Stimulated activated CD8-positive, alpha-beta memory T cell treated with anti-CD3 and anti-CD28 coated beads, Interleukin-7, amount 100 ng/mL, for 1 hour (primary cell): ENCODE measurements around the gene ABHD17C.
"Not testable (repeated sequence)": the region's sequence is repeated elsewhere in the genome, so short reads cannot be mapped to it uniquely, and the experiment has no call there.

Source experiments
- DNase-seq, 2 donors: peaks; one replicate each; pipeline ENCODE4 v3.0.0-alpha.2; 2020; ENCODE audit warnings: low read depth in 2 of 2

Gene ABHD17C

DNA sequence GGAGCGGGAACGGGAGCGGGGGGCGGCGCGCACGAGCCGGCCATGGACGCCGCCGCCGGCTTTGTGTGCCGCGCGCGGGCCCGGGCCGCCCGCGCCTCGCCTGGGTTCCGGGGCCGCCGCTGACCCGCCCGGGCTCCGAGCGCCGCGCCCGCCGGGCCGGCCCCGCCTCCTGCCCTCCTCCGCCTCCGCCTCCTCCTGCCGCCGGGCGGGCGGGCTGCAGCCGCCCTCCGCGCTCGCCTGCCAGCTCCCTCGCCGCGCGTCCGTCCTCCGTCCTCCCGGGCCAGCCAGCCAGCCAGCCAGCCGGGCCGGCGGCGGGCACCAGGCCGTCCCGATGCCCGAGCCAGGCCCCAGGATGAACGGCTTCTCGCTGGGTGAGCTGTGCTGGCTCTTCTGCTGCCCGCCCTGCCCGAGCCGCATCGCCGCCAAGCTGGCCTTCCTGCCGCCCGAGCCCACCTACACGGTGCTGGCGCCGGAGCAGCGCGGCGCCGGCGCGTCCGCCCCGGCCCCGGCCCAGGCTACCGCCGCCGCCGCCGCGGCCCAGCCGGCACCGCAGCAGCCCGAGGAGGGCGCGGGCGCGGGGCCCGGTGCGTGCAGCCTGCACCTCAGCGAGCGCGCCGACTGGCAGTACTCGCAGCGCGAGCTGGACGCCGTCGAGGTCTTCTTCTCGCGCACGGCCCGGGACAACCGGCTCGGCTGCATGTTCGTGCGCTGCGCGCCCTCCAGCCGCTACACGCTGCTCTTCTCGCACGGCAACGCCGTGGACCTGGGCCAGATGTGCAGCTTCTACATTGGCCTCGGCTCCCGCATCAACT, at the start of gene ABHD17C:
ABHD17C (plus strand) TSS at position 212 of the 812 bp plus-strand sequence; CDS start at position 332, 120 bp downstream.
- DNase-seq, result no peak

DNA sequence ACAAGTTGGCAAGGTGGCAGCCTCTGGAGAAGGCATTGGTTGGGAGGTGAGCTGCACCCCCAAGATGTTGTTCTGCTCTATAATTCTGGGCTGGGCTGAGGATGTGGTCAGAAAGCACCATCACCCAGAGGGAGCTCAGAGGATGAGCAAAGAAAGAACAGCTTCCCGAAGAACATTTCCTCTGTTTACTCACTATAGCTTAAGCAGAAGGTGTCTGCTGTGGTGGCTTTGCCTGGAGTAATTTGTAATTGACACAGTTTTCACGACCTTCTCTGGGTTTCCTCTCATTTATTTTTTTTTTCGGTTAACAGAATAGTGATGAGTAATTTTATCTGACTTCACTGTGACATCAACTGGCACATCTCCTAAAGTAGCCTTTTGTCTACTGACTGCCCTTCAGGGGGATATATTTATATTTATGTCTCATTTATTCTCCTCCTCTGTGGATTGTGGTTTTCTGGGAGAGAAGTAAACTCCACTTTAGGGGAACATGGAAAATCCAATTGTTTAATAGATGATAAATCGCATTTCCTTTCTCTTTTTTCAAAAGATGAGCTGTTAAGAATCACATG, 49.5 kb upstream of the ABHD17C start:
- DNase-seq, result no peak

DNA sequence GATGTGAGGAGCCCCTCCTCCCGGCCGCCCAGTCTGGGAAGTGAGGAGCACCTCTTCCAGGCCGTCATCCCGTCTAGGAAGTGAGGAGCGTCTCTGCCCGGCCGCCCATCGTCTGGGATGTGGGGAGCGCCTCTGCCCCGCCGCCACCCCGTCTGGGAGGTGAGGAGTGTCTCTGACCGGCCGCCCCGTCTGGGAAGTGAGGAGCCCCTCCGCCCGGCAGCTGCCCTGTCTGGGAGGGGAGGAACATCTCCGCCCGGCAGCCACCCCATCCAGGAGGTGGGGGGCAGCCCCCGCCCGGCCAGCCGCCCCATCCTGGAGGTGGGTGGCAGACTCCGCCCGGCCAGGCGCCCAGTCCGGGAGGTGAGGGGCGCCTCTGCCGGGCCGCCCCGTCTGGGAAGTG, 47.7 kb upstream of the ABHD17C start:
- DNase-seq, result not testable (repeated sequence)

DNA sequence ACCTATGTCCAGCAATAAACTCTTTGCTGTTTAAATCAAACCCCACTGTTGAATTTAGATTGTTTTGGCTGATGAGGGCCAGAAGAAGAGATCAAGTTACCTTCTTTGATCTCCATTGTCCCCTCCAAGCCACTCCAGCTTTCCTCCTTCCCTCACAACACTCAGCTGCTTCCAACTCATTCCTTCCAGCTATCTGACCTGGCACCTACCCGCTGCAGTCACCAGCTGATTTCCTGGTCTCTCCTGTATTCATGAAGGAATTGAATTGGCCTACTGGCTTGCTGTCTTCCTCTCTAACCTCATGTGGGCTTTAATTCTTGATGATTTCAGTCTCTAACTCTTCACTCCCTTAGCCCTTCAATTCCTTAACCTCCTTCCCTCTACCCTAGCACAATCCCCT, 40.8 kb upstream of the ABHD17C start:
- no peak for DNase-seq

DNA sequence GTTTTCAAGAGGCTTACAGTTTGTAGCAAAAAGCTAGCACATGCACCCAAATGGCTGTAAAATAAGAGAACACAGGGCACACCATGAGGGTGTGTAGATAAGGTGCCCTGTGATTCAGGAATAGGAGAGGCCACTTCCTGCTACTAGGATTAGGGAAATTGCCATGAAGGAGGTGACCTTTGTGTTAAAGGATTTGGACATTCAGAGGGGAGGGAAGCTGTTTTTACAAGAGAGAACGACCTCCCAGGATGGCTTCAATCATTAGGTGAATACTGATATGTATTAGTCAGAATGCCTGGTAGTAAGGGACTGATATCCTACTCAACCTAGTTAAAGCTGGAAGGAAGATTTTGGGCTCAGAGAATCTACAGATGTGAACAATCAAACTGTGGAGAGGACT, 35.7 kb upstream of the ABHD17C start:
- DNase-seq, result no peak

DNA sequence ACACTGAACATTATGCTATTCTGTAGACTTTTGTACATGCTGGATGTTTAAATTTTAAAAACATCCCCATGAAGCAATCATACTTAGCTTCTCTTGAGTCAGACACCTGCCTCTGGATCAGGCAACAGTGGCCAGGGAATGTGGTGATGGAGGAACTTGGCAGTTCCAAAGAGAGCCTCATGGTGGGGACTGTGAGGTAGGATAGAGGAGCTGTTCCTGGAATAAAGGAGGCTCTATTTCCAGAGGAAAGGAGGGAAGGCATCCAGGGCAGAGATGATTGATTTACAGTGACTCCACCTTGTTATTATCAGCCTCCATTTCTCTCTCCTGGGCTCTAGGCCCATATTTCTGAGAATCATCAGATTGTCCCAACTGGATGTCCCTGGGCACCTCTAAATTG, 35.0 kb upstream of the ABHD17C start:
- no peak for DNase-seq

DNA sequence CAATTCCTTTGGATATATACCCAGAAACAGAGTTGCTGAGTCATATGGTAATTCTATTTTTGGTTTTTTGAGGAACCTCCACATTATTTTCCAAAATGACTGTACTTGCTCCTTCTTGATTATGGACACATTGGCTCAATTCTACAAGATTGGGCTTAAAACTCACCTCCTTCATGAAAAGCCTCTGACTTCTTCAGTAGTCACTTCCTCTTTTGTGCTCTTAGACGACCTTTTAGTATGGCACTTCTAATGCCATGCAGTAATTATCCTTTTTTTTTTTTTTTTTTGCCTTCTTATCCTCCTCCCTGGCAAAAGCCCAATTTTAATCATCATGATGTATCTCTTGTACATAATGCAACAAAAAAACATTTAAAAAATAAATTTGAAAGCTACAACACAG, 33.0 kb upstream of the ABHD17C start:
- DNase-seq, result no peak

DNA sequence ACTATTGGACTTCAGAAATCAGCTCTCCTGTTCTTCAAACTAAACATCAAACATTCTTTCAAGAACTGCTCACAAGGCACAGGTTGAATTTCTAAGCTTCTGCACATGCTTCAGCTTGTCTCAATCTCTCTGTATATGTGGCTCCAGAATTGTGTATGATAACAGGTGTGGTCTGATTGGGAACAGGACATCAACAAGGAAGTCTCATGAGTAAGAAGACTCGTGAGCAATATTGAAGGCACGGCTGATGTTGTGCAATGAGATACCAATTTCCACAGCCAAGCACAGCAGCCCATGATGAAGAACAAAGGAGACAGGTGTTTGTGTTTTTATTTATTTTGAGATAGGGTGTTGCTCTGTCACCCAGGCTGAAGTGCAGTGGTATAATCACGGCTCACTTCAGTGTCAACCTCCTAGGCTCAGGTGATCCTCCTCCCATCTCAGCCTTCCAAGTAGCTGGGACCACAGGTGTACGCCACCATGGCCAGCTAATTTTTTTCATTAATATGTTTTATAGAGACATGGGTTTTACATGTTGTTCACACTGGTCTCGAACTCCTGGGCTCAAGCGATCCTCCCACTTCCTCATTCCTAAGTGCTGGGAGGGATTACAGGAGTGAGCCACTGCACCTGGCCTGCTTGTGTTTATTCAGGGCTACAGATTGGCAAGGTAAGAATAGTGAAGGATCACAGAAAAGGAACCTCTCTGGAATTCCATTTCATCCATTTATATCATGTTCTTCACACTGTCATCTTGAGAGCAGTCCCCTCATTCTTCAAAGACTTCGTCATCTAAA, 32.2 kb upstream of the ABHD17C start:
- DNase-seq, result no peak

DNA sequence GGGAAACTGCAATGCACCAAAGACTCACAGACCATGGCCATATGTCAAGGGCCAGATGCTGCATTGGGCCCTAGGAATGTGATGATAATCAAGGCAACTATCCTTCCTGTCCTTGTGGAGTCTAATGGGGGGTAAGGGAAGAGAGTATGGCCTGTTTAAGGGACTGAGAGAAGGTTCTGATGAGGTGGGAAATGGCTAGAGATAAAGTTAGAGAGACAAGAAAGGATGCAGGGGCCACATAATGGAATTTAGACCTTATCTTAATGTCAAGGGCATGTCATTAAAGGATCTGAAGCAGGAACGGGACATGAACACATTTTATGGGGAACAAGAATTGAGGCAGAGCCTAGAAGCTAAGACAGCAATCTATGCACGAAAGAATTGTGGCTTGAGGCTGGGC, 30.0 kb upstream of the ABHD17C start:
- DNase-seq, result no peak

DNA sequence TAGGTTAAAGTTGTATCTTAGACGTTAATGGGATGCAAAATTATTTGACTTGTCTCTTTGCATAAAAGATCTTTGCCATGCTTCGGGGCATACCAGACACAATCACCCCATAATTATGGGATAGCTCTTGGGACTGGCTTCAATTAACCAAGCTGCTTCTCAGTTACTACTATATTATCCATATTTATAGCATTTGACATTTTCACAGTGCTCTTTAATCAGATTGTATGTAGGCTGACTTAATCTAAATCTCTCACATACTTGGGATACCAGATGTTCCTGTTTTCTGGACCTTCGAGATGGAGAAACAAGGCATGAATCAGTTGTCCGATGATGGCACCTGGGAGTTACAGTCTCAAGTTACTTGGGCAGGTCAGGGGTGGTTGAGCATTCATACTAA, 27.2 kb upstream of the ABHD17C start:
- DNase-seq, result no peak

DNA sequence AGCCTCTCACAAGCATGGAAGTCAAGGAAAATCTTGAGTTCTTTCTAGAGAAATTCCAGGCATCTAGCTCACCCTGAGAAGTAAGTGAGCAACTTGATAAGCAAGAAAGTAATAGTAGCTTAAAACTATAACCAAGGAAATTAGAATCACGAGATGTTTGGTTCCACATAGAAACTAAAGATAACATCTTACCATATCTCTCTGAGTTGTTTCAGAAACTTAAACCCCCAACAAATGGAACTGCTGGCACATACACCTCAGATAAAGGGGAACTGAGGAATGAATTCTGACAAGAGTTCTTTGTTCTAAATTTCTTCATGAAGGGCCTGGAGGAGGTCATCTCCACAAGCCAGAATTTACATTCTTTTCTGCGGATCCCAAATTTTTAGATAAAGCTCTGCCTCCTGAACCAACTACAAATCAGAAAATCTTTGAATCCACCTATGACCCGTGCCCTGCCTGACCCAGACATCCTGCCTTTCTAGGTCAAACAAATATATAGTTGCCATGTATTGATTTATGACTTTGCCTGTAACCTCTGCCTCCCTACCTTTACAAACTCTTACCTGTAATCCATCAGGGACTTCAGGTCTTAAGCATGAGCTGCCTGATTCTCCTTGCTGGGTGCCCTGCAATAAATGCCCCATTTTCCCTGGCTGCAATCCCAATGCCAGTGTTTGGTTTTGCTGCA, 26.4 kb upstream of the ABHD17C start:
- DNase-seq, result no peak

DNA sequence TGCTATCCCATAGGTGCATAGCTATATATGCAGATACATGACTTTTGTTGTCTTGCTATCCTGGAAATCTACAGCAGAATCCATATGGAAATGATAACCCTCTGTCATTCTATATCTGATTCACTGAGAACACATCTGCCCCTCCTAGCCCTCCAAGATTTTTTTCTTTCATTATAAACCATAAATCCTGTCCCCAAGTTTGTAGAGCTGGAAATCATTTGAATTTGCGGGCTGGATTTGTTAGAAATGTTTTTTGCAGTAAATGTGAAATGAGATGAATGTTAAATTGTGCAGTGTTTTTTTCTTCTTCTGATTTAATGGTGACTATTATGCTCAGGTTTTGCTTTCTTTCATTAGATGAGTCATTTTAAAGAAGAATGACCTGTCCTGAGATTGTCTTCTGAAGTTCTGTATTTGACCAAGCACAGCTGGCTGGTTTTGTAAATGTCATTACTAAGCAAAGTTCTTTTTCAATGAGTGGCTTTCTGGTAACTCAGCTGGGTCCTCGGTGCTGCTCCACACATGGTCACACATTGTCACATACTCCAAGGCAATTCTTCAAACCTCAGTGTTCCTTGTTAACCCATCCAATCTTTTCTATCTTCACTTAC, 25.3 kb upstream of the ABHD17C start:
- no peak for DNase-seq

DNA sequence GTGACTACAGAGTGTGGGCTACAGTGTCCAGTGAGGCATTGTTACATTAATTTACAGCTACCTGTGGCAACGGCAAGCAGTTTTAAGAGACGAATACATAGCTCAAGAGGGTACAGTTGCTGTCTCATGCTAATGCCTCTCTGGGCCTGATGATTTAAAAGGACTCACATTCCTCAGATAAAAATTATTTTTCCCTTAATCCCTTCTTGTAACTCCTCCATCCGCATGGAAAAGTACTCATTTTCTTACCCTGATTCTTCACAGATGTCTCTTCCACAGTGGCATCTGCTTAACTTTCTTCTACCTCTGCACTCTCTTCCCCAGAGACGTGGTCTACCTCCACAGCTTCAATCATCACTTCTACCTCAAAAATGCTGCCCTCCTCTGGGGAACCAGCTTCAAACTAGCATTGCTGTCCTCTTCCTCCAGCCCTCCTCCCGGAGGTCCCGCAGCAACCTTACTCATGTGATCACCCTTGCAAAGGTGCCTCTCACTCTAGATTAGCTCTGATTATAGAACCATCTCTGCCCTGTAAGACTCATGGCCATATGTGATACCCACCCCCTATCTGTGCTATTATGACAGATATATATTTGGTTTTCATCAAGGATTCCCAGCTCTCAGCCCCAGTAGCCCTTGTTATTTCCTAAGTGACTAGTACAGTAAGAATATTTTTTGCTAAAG, 21.4 kb upstream of the ABHD17C start:
- no peak for DNase-seq

DNA sequence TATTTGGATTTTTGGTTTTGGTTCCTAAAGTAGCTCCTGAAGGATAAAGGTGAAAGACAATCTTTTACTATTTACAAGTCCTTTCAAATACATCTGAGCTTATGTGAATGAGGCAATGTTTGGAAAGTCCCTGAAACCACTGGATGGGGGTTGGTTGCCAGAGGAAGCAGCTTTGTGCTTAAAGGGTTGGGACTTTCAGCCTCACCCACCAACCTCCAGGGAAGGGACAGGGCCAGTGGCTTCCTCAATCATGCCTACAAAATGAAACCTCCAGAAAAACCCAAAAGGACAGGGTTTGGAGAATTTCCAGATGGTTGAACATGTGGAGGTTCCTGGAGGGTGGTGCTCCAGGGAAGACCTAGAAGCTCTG, 20.9 kb upstream of the ABHD17C start:
- DNase-seq, result no peak

DNA sequence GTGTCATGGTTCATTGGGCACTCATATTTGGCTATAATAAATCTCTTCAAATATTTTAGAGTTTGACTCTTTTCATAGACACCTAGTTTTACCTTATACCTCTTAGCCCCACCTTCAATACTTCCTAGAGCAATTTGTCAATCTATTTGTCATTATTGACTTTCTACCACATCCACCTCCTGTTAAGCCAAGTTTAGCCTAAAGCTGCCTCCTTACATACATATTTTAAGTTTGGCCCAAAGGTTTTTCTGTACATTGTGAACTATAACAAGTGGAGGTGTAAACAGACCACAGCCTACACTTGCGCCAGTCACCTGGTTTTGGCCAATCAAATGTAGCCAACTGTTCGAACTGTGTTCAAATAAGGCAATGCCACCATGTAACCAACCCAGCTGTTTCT, 18.1 kb upstream of the ABHD17C start:
- no peak for DNase-seq

DNA sequence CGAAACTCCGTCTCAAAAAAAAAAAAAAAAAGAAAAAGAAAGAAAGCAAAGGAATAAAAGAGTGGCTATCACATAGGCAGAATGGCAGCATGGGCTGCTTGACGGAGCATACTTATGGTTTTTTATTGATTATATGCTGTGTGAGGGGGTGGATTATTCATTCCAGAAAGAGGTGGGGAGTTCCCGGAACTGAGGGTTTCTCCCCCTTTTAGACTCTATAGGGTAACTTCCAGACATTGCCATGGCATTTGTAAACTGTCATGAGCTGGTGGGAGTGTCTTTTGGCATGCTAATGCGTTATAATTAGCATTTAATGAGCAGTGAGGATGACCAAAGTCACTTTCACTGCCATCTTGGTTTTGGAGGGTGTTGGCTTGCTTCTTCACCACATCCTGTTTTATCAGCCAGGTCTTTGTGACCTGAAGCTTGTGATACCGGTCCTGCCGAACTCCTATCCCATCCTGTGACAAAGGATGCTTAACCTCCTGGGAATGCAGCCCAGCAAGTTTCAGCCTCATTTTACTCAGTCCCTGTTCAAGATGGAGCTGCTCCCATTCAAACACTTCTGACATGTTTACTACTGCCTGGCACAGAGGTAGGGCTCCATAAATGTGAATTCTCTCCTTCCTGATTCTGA, 15.8 kb upstream of the ABHD17C start:
- no peak for DNase-seq

DNA sequence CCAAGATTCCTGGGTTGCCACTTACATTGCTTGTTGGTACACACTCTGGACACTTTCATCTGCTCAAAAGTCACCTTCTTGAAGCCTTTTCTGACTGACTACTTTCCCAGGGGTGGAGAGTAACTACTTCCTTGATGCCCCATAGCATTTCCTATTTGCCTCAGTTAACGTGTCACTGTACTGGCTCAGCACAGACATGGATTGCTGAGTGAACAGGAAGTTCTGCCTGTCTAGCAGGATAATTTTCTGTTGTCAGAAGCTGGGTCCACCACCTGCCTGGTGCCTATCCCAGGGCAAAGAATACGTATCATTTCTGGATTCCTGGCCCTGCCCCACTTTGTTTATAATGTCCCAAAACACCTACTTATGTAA, 15.3 kb upstream of the ABHD17C start:
- DNase-seq, result no peak

DNA sequence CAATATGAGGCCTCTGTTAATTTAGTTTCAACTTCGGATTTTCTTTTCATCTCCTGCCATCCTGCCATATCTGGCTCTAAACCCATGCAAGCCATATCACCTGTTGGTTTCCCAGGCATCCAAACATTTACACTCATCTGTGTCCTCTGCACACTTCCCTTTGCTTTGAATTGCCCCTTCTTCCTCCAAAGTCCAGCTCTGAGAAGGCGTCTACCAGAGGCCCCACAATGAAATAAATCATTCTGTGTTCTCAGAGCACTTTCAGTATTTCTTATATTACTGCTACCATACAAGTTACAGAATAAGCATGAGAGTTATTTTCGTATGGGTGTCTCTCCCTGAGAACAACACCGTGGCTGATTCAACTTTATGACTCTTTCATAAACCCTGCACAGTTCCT, 12.9 kb upstream of the ABHD17C start:
- DNase-seq, result no peak

DNA sequence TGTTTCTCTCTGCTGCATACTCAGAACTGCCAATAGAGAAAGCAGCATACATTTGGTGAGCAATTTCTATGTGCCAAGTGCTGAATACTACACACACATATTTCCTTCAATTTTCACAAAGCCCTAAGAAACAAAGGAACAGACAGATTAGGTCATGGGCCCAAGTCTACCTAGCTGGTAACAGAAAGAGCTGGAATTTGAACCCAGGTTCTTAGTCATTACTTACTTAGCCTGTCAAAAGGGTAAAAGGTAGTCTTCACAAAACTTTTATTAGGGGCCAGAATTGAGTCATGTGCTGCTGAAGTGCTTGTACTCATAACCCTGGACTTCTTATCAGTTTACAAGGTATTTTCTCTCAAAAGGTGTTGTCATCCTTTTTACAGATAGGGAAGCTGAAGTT, 10.4 kb upstream of the ABHD17C start:
- no peak for DNase-seq

DNA sequence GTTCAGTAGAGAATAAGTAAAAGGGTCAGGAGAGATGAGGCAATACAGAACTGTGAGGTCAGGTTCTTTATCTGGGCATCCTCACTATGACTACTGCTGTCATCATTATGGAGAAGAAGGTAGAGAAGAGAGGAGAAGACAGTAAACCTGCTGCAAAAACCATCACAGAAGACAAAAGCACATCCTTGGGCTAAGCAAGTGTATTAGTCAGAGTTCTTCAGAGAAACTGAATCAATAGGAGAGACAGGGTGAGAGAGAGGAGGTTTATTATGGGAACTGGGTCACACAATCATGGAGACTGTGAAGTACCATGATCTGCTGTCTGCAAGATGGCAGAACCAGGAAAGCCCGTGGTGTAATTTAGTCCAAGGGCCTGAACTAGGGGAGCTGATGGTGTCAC, 9.5 kb upstream of the ABHD17C start:
- DNase-seq, result no peak

DNA sequence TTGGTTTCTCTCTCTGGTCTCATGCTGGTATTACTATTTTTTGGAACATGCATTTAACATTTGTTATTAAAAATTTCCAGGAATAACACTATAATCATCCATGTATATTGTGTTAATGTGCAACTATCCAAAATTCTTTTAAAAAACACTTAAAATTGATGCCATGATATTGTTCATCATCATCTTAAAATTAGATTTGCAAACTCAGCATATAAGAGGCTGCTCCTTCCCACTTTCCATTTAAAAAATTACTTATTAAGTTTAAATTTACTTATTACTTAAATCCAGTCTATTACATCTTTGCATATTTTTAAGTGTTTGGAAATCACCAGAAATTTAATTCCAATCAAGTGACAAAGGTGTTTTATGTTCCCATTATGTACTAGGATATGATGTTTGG, 5.8 kb upstream of the ABHD17C start:
- no peak for DNase-seq
